K562 (cell line): ENCODE data around the gene GOLIM4.

Experiments
- ELF4 ChIP-seq: fragments of 450-650 bp; formaldehyde crosslinking; IDR thresholded peaks from 2 replicates; pipeline ENCODE4 v1.4.0; 2022; ENCODE audit warnings: missing genetic modification characterization
- ERF ChIP-seq: fragments of 450-650 bp; formaldehyde crosslinking; IDR thresholded peaks from 2 replicates; pipeline ENCODE4 v1.4.0; 2020; ENCODE audit warnings: mild to moderate bottlenecking, mixed read lengths
- EZH2 ChIP-seq: IDR thresholded peaks from 2 replicates; pipeline ENCODE4 v1.6.1; 2012; ENCODE audit warnings: low read depth, mild to moderate bottlenecking, inconsistent platforms, low read length, borderline replicate concordance
- TF ChIP-seq, protein P1 (sequence below), 2 experiments: fragments of 450-650 bp; formaldehyde crosslinking in 1 of 2; IDR thresholded peaks; 2 replicates each; pipeline versions ENCODE4 v1.4.0 to v1.6.1; 2014 to 2020; ENCODE audit warnings: mild to moderate bottlenecking in 2 of 2, borderline replicate concordance in 1 of 2, low read depth in 1 of 2
- TF ChIP-seq, protein P2 (sequence below), 3 experiments: IDR thresholded peaks in 2 of 3; conservative IDR thresholded peaks in 1 of 3; 2 replicates each; pipeline ENCODE4 v1.5.1; 2011 to 2012; ENCODE audit warnings: low read length in 3 of 3, mild to moderate bottlenecking in 3 of 3, control low read depth in 2 of 3, improper control_type of control experiment in 1 of 3, inconsistent platforms in 1 of 3, low read depth in 1 of 3, mixed read lengths in 1 of 3, moderate library complexity in 1 of 3; ENCODE audit not compliant: insufficient read depth in 2 of 3

DNA sequence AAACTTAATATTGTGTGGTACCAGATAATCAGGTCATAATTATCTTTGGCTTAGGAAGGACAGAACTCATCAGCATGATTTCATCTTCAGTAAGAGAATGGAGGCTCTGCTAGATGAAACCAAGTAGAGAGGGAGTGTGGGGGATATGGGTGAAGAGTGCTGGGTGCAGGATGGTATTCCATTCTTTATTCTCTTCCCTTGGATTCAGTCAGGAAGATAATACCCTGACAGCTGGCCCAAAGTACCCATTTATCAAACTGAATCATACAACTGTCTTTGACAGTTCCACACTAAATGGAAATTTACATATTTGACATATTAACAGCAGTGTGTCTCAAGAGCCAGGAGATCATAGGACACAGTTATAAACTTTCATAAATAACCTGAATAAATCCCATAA, 44.7 kb downstream of the GOLIM4 start:
- TF ChIP-seq EZH2 (no peak), ELF4 (CRISPR knock-in tag) (no peak), ERF (CRISPR knock-in tag) (no peak)
- TF ChIP-seq, protein P1, sequence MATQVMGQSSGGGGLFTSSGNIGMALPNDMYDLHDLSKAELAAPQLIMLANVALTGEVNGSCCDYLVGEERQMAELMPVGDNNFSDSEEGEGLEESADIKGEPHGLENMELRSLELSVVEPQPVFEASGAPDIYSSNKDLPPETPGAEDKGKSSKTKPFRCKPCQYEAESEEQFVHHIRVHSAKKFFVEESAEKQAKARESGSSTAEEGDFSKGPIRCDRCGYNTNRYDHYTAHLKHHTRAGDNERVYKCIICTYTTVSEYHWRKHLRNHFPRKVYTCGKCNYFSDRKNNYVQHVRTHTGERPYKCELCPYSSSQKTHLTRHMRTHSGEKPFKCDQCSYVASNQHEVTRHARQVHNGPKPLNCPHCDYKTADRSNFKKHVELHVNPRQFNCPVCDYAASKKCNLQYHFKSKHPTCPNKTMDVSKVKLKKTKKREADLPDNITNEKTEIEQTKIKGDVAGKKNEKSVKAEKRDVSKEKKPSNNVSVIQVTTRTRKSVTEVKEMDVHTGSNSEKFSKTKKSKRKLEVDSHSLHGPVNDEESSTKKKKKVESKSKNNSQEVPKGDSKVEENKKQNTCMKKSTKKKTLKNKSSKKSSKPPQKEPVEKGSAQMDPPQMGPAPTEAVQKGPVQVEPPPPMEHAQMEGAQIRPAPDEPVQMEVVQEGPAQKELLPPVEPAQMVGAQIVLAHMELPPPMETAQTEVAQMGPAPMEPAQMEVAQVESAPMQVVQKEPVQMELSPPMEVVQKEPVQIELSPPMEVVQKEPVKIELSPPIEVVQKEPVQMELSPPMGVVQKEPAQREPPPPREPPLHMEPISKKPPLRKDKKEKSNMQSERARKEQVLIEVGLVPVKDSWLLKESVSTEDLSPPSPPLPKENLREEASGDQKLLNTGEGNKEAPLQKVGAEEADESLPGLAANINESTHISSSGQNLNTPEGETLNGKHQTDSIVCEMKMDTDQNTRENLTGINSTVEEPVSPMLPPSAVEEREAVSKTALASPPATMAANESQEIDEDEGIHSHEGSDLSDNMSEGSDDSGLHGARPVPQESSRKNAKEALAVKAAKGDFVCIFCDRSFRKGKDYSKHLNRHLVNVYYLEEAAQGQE (IDR thresholded peaks at IDR 0.05; ENCODE audit: borderline replicate concordance), result no peak
- TF ChIP-seq, protein P1 (CRISPR knock-in tag; IDR thresholded peaks at IDR 0.05; ENCODE audit: low read depth), result no peak
- TF ChIP-seq, protein P2, sequence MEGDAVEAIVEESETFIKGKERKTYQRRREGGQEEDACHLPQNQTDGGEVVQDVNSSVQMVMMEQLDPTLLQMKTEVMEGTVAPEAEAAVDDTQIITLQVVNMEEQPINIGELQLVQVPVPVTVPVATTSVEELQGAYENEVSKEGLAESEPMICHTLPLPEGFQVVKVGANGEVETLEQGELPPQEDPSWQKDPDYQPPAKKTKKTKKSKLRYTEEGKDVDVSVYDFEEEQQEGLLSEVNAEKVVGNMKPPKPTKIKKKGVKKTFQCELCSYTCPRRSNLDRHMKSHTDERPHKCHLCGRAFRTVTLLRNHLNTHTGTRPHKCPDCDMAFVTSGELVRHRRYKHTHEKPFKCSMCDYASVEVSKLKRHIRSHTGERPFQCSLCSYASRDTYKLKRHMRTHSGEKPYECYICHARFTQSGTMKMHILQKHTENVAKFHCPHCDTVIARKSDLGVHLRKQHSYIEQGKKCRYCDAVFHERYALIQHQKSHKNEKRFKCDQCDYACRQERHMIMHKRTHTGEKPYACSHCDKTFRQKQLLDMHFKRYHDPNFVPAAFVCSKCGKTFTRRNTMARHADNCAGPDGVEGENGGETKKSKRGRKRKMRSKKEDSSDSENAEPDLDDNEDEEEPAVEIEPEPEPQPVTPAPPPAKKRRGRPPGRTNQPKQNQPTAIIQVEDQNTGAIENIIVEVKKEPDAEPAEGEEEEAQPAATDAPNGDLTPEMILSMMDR (IDR thresholded peaks at IDR 0.05 in 2 of 3, conservative IDR thresholded peaks at IDR 0.05 in 1 of 3; ENCODE audit: insufficient read depth in 2 of 3, low read depth in 1 of 3, low read length in 3 of 3), result no peak
